ENCODE measurements around the gene TMEM117. TPM values are rescaled to one million over a fixed set of nuclear protein-coding genes. Genes with fewer than 3 reads are reported as not detected.

Gene TMEM117
- total RNA-seq, 1 donor from 2014 or later = 35.3 TPM

GRCh38 chr12:44091948-44092606 lies 256.2 kb downstream of the TMEM117 start:
- Mint-ChIP-seq H3K9me3 (peaks cover 10% of the 10 kb centered on the region), H3K36me3 (peaks cover 13% of the 10 kb centered on the region), H3K4me3 (no peak overlapping the region), H3K27me3 (ENCODE audit: low read depth) (no peaks in the 10 kb centered on the region), H3K4me1 (no peaks in the 10 kb centered on the region), H3K27ac (no peak overlapping the region)
- DNase-seq (ENCODE audit: low spot score in 2 of 2, unreplicated experiment in 2 of 2) = no peak
- no peak for TF ChIP-seq CTCF (IDR thresholded peaks at IDR 0.05; ENCODE audit: unreplicated experiment)

- no peak overlapping the region for H3K4me3 Mint-ChIP-seq
These were observed 262.9 kb downstream of the TMEM117 start for GRCh38 chr12:44098786-44099185.

GRCh38 chr12:44099486-44099885 lies 263.6 kb downstream of the TMEM117 start:
- no peak for DNase-seq (ENCODE audit: low spot score in 2 of 2, unreplicated experiment in 2 of 2)
- Mint-ChIP-seq H3K27me3 (ENCODE audit: low read depth) (no peaks in the 10 kb centered on the region), H3K27ac (no peak overlapping the region), H3K9me3 (peaks cover 14% of the 10 kb centered on the region), H3K4me3 (no peak overlapping the region), H3K4me1 (peaks cover 6% of the 10 kb centered on the region), H3K36me3 (peaks cover 7% of the 10 kb centered on the region)
- no peak for TF ChIP-seq CTCF (IDR thresholded peaks at IDR 0.05; ENCODE audit: unreplicated experiment)

More at GRCh38 chr12:44098786-44099185, 262.9 kb downstream of the TMEM117 start:
- H3K9me3 Mint-ChIP-seq = peaks cover 13% of the 10 kb centered on the region
- TF ChIP-seq CTCF (IDR thresholded peaks at IDR 0.05; ENCODE audit: unreplicated experiment) = no peak
- no peak overlapping the region for H3K27ac Mint-ChIP-seq
- DNase-seq (ENCODE audit: low spot score in 2 of 2, unreplicated experiment in 2 of 2) = no peak
- peaks cover 6% of the 10 kb centered on the region for H3K4me1 Mint-ChIP-seq
- H3K36me3 Mint-ChIP-seq = peaks cover 7% of the 10 kb centered on the region
- H3K27me3 Mint-ChIP-seq (ENCODE audit: low read depth) = no peaks in the 10 kb centered on the region

- Mint-ChIP-seq H3K9me3 (peaks cover 16% of the 10 kb centered on the region), H3K4me3 (no peak overlapping the region), H3K27ac (no peak overlapping the region), H3K36me3 (peaks cover 8% of the 10 kb centered on the region), H3K27me3 (ENCODE audit: low read depth) (no peaks in the 10 kb centered on the region), H3K4me1 (peaks cover 6% of the 10 kb centered on the region)
- TF ChIP-seq CTCF (IDR thresholded peaks at IDR 0.05; ENCODE audit: unreplicated experiment) = no peak
- DNase-seq (ENCODE audit: low spot score in 2 of 2, unreplicated experiment in 2 of 2) = no peak
These were observed 264.4 kb downstream of the TMEM117 start for GRCh38 chr12:44100264-44100663.

GRCh38 chr12:44101475-44101874 lies 265.6 kb downstream of the TMEM117 start:
- Mint-ChIP-seq H3K36me3 (peaks cover 4% of the 10 kb centered on the region), H3K27ac (no peak overlapping the region), H3K9me3 (peaks cover 14% of the 10 kb centered on the region), H3K27me3 (ENCODE audit: low read depth) (no peaks in the 10 kb centered on the region), H3K4me1 (peaks cover 6% of the 10 kb centered on the region), H3K4me3 (no peak overlapping the region)
- DNase-seq (ENCODE audit: low spot score in 2 of 2, unreplicated experiment in 2 of 2) = no peak
- TF ChIP-seq CTCF (IDR thresholded peaks at IDR 0.05; ENCODE audit: unreplicated experiment) = no peak
